GM12874 (cell line): Measurements from ENCODE around the gene SERPINA5.

ENCODE experiments used
- CTCF ChIP-seq: IDR thresholded peaks from 2 replicates; pipeline ENCODE4 v1.5.1; 2011; ENCODE audit warnings: low read depth, mild to moderate bottlenecking, control low read depth, low read length, moderate library complexity; ENCODE audit not compliant: insufficient read depth

Gene SERPINA5

GRCh38 chr14:94581127-94581999, at the start of gene SERPINA5:
TSS of gene SERPINA5 (plus strand) at chr14:94581426. CDS start at chr14:94587363, 5,937 bp downstream.
- TF ChIP-seq CTCF = no peak

- TF ChIP-seq CTCF = no peak
Measured at GRCh38 chr14:94532447-94532846, 48.8 kb upstream of the SERPINA5 start.

- no peak for TF ChIP-seq CTCF
Measured at GRCh38 chr14:94535506-94535905, 45.7 kb upstream of the SERPINA5 start.

- TF ChIP-seq CTCF = no peak
Measured at GRCh38 chr14:94536836-94537235, 44.4 kb upstream of the SERPINA5 start.

GRCh38 chr14:94538070-94538740, 43.0 kb upstream of the SERPINA5 start:
- TF ChIP-seq CTCF = no peak

- no peak for TF ChIP-seq CTCF
Measured at GRCh38 chr14:94539181-94539580, 42.0 kb upstream of the SERPINA5 start.

GRCh38 chr14:94540031-94540794, 41.0 kb upstream of the SERPINA5 start:
- no peak for TF ChIP-seq CTCF
